NCI-H526 (cell line): ENCODE measurements around the gene CHST14.

Experiments used
- DNase-seq, 2 experiments: peaks; one replicate each; lab custom pipeline; 2025; lab: John Stamatoyannopoulos, UW

The CHST14 gene, protein sequence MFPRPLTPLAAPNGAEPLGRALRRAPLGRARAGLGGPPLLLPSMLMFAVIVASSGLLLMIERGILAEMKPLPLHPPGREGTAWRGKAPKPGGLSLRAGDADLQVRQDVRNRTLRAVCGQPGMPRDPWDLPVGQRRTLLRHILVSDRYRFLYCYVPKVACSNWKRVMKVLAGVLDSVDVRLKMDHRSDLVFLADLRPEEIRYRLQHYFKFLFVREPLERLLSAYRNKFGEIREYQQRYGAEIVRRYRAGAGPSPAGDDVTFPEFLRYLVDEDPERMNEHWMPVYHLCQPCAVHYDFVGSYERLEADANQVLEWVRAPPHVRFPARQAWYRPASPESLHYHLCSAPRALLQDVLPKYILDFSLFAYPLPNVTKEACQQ

GRCh38 chr15:40470423-40471104 is at the start of gene CHST14:
CHST14 (plus strand) TSS chr15:40470984; CDS start chr15:40471214, 230 bp downstream.
- peak in 1 of 2 experiments; percentile 82 for DNase-seq

DNA sequence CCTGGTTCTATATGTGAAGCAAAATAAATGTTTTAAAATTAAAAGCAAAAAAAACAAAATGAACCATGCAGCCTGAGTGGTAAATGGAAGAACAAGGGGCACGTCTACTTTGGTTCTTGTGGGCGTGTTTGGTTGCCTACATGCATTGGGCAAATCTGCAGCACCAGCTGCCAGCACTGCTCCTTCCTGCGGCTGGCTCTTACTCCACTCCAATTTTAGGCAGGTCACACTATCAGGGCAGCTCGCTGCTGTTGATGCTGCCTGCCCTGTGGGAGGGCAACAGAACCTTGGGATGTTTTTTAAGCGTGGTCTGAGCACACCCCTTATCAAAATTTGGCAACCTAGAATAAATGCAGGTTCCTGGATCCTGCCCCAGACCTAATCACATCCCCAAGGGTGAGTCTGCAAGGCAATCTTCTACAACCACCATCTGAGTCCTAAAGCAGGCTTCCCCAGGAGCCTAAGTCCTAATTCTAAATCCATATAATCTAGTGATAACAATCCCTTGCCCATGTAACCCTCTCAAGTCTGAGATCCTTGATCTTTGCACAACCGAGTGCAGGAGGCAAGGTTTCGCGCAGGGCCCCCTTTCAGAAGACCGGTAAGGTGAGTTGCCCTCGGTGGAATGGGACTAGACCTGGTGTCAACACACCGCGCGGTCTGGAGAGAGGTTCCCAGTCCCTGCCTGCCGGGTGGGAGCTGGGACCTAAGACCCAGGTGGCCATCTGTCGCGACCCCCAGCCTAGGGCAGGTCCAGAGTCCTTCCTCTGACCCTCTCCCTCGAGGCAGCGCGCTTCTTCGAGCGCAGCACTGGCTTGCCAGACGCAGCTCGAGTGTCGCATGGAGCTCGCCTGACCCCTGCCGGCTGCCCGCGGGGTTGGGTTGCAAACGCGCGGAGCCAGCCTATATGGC is 49.3 kb upstream of the CHST14 start:
- peak in 1 of 2 experiments; percentile 81 for DNase-seq

GRCh38 chr15:40424483-40425115 is 46.2 kb upstream of the CHST14 start:
- no peak for DNase-seq

- DNase-seq = no peak
Measured at GRCh38 chr15:40425681-40426080, 45.1 kb upstream of the CHST14 start.

- DNase-seq = no peak
Measured at GRCh38 chr15:40427188-40427587, 43.6 kb upstream of the CHST14 start.

- no peak for DNase-seq
Measured at GRCh38 chr15:40428185-40428584, 42.6 kb upstream of the CHST14 start.

GRCh38 chr15:40429068-40429710 is 41.6 kb upstream of the CHST14 start:
- peak; percentile 46 to 85 for DNase-seq

GRCh38 chr15:40430271-40430805 is 40.4 kb upstream of the CHST14 start:
- DNase-seq = peak in 1 of 2 experiments; percentile 32

GRCh38 chr15:40435023-40435709 is 35.6 kb upstream of the CHST14 start:
- DNase-seq = no peak

GRCh38 chr15:40435710-40436089 is 35.1 kb upstream of the CHST14 start:
- no peak for DNase-seq

- DNase-seq = peak in 1 of 2 experiments; percentile 51
Measured at GRCh38 chr15:40436116-40436891, 34.5 kb upstream of the CHST14 start.

DNA sequence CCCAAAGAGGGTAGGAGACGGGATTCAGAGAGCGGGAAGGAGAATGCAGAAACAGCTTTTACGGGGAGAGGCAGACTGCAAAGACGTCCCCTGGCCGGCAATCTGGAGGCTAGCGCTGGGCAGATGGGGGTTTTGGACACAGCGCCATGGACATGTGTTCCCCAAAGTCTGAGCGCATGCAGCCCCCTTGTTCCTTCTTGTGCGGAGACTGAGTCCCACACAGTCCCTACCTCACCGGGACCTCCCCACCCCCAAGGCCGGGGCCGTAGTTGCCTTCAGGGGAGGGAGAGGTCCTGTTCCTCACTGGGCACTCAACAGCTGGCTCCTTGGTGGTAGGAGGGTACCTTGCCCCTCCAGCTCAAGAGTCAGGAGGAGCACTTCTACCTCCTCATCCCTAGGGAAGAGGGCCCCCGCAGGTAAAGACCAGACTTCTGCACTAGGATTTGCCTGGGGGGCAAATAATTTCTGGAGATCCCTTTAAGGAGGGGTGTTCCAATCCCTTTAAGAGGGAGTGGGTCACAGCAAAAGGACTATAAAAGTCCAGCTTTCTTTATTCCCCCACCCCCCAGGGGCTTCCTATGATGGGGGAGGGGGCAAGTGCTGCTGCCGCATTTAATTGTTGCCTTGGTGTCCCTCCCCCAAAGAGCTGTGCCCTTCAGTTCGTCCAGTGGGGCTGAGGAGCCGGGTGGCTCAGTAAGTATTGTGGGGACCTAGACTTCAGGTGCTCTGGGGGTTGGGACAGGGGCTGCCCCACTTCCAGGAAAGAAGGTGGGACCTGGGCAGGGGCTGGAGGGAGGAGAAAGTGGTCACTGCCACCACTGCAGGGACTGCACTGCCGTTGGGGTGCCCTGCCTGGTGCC is 33.7 kb upstream of the CHST14 start:
- DNase-seq = peak in 1 of 2 experiments; percentile 46

DNA sequence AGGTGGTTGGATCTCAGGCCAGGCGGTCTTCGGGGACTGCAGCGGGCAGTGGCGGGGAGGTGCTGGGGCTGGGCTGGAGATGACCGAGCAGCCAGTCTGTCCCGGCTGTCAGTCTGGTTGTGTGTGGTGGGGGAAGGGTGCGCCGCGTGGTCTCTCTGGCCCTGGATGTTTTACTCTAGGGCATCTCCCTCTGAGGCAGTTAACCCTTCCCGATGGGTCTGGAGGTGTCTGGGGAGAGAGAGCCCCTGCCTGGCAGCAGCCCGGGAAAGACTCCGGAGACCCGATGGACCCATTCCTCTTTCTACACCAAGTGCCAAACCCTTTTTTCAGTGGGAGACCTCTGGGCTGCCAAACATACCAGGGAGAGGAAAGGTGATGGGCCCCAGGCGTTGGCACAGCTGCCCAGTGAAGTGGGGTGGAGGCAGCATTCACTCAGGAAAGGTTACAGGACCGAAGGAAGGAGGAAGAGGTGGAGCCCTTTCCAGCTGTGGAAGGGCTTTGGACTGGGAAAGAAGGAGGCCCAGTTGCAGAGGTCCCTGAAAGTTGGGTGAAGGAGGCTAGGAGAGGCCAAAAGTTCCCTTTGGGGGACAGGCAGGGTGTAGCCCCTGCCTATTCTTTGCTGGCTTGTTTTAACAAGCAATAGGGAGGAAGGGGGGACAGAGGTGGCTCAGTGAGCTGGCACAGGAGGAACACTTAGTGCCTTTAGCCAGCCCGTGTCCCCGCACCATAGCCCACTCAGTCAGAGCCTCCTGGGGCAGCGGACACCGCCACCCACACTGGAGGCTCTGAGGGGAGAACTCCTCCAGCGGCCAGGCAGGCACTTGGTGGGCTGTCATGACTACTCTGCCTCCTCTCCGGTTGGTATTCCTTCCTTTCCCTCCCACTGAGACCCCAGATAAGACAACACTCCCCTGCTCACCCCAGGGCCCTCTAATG is 32.8 kb upstream of the CHST14 start:
- no peak for DNase-seq

GRCh38 chr15:40438712-40439111 is 32.1 kb upstream of the CHST14 start:
- peak in 1 of 2 experiments; percentile 26 for DNase-seq

DNA sequence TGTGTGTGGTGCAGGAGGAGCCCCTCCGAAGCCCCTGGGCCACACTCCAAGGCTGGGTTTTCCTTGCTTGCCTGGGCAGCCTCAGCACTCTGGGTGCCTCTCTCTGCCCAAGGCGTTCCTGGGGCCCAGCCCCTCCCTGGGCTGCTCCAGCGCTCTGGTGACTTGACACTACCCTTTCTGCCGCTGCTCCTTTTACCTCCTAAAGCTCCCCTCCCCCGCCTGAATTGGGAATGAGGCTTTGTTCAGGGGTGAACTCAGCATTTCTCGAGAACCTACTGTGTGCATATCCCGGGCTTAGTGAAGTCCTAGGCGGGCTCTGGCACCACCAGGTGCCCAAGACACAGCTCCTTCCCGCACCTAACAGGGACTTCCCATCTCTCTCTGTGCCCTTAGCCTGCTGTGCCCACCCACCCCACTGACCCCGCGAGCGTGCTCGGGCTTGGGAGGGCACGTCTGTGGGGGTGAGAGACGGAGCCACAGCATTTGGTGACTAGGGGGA is 31.3 kb upstream of the CHST14 start:
- DNase-seq = peak in 1 of 2 experiments; percentile 62

DNA sequence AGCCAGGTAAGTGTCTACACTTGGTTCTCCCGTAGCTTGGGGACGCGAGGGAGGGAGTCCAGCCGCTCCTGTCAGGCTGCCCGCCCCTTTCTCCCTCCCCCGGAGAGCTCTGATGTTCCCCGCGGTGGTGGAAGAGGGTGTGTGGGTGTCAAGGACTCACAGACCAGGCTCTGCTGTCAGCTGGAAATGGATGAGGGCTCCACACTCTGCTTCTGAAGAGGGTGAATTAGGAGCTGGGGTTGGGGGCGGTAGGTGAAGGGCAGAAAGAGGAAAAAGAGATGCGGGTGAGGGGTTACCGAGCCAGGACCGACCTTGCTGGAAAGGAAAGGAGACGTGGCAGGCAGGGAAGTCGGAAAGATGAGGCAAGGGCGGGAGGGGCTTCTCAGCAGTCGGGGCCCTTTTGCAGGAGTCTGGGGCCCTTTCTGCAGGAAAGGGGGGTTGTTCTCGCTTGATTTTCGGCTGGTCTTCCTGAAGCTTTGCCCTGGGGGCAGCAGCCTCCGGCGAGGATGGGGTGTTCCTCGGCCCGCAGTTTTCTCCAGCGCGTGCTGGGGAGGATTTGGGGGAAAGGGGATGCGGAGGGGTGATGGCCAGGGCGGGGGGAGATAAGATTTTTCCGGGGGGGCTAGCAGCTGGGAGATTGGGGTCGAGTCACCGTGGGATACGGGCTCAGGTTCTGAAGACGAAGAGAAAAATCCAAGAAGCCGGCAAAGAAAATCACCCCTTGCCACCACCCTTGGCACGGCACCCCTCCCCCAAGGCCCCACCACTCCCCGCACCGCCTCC is 30.6 kb upstream of the CHST14 start:
- DNase-seq = peak; percentile 44 to 69
